DMS153 treated with DMSO at 0.1 percent for 48 hours (cell line): ENCODE data around the gene RIMKLA.

Experiments
- DNase-seq: peaks from one replicate; lab custom pipeline; 2025; ENCODE audit not compliant: unreplicated experiment; lab: John Stamatoyannopoulos, UW

Gene RIMKLA, protein sequence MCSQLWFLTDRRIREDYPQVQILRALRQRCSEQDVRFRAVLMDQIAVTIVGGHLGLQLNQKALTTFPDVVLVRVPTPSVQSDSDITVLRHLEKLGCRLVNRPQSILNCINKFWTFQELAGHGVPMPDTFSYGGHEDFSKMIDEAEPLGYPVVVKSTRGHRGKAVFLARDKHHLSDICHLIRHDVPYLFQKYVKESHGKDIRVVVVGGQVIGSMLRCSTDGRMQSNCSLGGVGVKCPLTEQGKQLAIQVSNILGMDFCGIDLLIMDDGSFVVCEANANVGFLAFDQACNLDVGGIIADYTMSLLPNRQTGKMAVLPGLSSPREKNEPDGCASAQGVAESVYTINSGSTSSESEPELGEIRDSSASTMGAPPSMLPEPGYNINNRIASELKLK

DNA sequence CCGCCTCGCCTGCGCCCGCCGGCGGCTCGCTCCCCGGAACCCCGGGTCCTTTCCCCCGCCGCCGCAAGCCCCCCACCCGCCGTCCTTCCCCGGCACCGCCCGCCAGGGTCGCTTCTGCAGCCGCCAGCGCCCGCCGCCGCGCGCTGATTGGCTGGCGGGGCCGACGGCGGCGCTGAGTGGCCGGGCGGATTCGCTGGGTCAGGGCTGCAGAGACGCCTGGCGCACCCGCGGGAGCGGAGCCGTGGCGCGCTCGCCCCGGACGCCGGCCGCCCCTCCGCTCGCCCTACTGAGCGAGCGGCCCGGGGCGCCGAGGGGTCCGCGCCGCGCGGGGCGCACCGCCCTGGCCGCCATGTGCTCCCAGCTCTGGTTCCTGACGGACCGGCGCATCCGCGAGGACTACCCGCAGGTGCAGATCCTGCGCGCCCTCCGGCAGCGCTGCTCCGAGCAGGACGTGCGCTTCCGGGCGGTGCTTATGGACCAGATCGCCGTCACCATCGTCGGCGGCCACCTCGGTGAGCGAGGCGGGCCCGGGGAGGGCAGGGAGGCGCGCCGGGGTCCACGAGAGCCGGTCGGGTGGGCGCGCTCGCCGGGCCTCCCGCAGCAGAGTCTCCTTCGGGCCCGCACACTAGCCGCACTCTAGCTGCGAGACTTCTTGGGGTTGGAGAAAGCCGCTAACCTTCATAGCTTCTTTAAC lies at the start of gene RIMKLA:
Gene RIMKLA (plus strand): TSS at position 207 of the 694 bp plus-strand sequence. CDS start 143 bp downstream, at position 350.
- DNase-seq = peak; percentile 94

DNA sequence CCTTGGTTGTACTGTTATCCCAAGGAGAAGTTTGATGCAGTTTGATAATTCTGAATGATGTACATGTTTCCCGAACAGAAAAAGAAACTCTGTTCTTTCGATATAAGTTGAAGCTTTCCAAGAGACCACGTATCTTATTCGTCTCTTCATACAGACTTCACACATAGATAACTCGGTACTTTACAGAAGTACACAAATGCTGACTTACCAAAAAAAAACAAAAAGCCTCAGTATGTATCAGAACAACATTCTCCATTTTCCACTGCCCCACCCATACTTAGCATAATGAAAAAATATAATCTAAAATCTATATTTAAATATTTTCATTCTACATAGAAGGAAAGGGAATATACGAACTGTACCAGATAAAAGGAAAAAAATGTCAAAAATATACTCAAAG lies 47.7 kb upstream of the RIMKLA start:
- DNase-seq = no peak

- no peak for DNase-seq
Observed at GRCh38 chr1:42333662-42334239, 46.8 kb upstream of the RIMKLA start.

GRCh38 chr1:42334240-42335049 lies 46.1 kb upstream of the RIMKLA start:
- peak; percentile 90 for DNase-seq

- peak; percentile 95 for DNase-seq
Observed at GRCh38 chr1:42335050-42335808, 45.4 kb upstream of the RIMKLA start, which contains the start of gene FOXJ3. Gene FOXJ3 (minus strand): TSS chr1:42335235. CDS start chr1:42311093, 24,142 bp downstream.

- peak; percentile 91 for DNase-seq
Observed at GRCh38 chr1:42335809-42336518, 44.6 kb upstream of the RIMKLA start.

- peak; percentile 72 for DNase-seq
Observed at GRCh38 chr1:42336978-42337377, 43.6 kb upstream of the RIMKLA start.

- peak; percentile 100 for DNase-seq
Observed at GRCh38 chr1:42340093-42340492, 40.5 kb upstream of the RIMKLA start.

- peak; percentile 96 for DNase-seq
Observed at GRCh38 chr1:42340901-42341300, 39.7 kb upstream of the RIMKLA start.

DNA sequence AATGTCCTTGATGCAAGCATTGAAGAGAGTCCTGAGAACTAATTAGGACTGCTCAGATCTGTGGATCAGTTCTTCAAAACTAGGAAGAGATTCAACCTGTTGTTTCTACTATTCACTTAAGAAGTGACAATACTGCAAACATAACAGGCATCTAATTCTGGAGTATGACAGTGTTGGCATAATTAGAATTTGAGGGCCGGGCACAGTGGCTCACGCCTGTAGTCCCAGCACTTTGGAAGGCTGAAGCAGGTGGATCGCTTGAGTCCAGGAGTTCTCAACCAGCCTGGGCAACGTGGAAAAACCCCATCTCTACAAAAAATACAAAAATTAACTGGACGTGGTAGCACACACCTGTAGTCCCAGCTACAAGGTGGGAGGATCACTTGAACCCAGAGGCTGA lies 37.5 kb upstream of the RIMKLA start:
- DNase-seq = no peak

DNA sequence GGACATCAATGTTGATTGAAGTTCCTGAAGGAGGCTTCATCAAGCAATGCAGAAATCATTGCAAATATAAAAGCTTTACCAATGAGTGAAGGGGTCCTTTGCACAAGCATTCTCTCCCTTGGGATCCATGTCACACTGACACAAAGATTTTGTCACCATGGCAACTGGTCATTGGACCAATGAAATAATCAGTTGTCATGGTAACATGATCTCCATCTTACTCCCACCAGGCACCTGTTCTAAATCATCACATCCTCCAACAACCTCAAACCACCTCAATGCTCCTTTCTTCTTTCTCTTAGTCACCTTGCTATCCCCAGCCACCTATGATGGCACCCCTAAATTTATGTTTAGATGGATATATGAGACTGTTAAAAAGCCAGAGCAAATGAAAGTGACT lies 32.1 kb upstream of the RIMKLA start:
- DNase-seq = no peak

DNA sequence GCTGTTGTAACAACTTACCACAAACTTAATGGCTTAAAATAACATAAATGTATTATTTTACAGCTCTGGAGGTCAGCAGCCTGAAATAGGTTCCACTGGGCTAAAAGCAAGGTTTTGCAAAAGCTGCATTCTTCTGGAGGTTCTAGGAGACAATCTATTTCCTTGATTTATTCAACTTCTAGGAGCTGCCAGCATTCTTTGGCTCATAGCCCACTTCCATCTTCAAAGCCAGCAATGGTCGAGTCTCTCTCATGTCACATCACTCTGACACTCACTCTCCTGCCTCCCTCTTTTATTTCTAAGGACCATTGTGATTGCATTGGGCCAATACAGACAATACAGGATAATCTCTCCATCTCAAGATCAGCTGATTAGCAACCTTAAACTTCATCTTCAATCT lies 30.5 kb upstream of the RIMKLA start:
- no peak for DNase-seq

DNA sequence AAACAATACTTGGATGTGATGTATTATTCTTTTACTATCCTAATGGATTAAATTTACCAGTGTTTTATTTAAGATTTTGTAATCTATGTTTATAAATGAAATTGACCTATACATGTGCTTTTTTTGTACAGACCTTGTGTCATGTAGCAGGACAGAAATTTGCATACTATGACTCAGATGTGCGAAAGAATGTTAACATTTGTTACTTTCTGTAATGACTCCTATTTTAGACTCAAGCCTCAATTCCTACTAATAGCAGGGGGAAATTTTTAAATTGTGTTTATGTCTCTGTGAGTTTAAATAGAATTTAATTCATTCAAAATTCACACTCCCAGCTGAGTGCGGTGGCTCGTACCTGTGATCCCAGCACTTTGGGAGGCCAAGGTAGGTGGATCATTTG lies 21.8 kb upstream of the RIMKLA start:
- DNase-seq = no peak

DNA sequence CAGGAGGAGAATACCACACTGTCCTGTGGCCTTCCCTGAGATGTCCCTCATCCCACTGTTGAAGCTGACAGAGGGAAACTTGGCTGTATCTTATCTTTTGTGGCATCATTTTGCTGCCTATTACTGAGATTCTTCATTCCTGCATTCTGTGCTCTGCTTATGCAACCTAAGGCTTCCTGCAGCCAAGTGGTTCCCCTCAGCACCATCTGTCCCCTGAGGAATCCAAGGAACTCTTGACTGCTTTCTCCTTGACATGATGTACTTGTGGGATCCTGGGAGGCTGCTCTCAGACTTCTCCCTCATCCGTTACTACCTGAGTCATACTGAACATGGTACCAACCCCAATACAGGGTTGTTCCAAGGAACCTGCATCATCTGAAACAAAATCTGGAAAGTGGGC lies 21.1 kb upstream of the RIMKLA start:
- no peak for DNase-seq

- no peak for DNase-seq
Observed at GRCh38 chr1:42364089-42364488, 16.5 kb upstream of the RIMKLA start.

DNA sequence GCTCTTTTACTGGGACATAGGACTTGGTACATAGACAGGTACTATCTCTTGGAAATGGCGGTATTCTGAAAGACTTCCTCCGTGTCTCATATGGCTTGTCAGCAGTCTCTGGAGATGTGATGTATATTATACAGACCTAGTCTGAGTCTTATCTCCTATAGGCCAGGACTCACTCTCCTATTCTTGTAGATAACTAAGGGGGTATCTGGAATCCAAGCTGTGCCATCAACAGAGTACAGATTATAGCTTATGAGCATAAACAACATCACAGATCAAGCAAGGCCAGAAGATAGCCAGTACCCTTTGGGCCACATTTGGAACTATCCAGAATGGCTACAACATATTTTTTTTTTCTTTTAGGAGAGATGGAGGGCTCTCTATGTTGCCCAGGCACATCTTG lies 16.1 kb upstream of the RIMKLA start:
- no peak for DNase-seq

DNA sequence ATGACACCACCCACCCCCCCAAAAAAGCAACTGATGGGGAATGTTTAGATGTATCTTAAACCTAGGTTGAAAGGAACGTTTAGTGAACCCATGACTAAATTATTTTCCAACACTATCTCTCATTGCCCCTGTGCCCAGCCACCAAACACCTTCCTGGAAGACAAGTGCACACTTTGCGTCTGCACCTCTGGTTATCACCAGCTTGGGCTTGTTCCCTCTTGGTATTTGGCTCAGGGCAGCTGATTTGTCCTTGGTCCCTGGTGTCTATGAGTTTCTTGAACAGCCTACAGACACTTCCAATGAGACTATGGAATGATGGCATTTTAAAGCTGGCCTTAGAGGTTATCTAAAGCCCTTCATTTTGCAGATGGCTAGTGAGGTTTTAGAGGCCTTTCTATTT lies 15.5 kb upstream of the RIMKLA start:
- no peak for DNase-seq

DNA sequence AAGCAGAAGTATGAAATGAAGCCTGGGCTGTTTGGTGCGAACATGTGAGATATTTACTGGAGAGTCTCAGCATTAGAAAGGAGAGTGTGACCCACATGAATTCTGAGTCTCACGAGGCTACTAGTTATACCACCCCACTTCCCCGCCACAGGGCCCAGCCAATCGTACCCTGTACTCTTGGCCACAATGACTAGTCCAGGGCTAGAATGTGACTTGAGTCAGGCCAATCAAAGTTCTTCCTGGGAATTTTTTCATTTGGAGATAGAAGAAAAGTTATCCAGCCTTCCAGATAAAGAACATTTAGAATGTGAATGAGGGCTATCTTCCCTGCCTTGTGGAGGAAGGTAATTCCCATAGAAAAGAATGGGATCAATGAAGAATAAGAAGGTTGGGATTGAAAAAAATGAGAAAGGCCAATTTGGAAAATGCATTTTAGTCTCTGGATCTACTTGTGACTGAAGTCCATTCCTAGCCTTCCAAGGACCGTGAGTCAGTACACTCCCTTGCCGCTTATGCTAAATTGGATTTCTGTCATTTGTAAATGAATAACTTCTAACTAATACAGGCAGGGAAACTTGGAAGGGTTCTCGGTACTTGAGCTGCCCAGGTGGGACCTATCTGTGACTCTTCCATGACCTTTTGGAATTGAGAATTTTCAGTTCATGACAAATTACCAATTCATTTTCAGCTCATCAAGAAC lies 12.3 kb upstream of the RIMKLA start:
- no peak for DNase-seq

- no peak for DNase-seq
Observed at GRCh38 chr1:42369471-42369870, 11.1 kb upstream of the RIMKLA start.
